HepG2 (cell line): ENCODE data around the gene PEF1. TPM values are rescaled to one million over a fixed set of nuclear protein-coding genes. Genes with fewer than 3 reads are reported as not detected.

Source experiments
- ASH2L ChIP-seq: fragments of 300-600, 200-600 bp; sonication (generic); IDR thresholded peaks from 2 replicates; pipeline ENCODE4 v1.7.0; 2017; ENCODE audit warnings: low read depth, mild to moderate bottlenecking, moderate library complexity, mixed read lengths, low read length; ENCODE audit not compliant: insufficient read length
- ATF7-NPFF ChIP-seq: sonication (generic); formaldehyde crosslinking; IDR thresholded peaks from 2 replicates; pipeline ENCODE4 v1.8.1; 2023; ENCODE audit warnings: mild to moderate bottlenecking, low read depth, missing genetic modification reagents, moderate library complexity
- BHLHE40 ChIP-seq: IDR thresholded peaks from 2 replicates; pipeline ENCODE4 v1.6.1; 2011; ENCODE audit warnings: low read length, improper control_type of control experiment
- HDAC2 ChIP-seq: sonication (generic); formaldehyde crosslinking; IDR thresholded peaks from 2 replicates; pipeline ENCODE4 v1.4.0; 2020; ENCODE audit warnings: missing genetic modification reagents
- HMGXB4 ChIP-seq, 2 experiments: sonication (generic) in 1 of 2; formaldehyde crosslinking in 1 of 2; IDR thresholded peaks; 2 replicates each; pipeline versions ENCODE4 v1.4.0 to v1.6.1; 2018 to 2020; ENCODE audit warnings: missing genetic modification reagents in 2 of 2, borderline replicate concordance in 1 of 2, low read depth in 1 of 2, mild to moderate bottlenecking in 1 of 2, missing biosample characterization in 1 of 2
- PBX2 ChIP-seq: IDR thresholded peaks from 2 replicates; pipeline ENCODE4 v1.6.1; 2016; ENCODE audit warnings: control low read depth
- SIN3B ChIP-seq: fragments of 150-350 bp; IDR thresholded peaks from 2 replicates; pipeline ENCODE4 v1.6.1; 2014; ENCODE audit warnings: low read length
- SMYD3 ChIP-seq: sonication (generic); formaldehyde crosslinking; IDR thresholded peaks from 2 replicates; pipeline ENCODE4 v1.8.1; 2023; ENCODE audit warnings: mild to moderate bottlenecking, missing genetic modification reagents
- SPEN ChIP-seq: sonication (generic); formaldehyde crosslinking; IDR thresholded peaks from 2 replicates; pipeline ENCODE4 v1.5.1; 2020; ENCODE audit warnings: low read depth, mild to moderate bottlenecking, missing genetic modification reagents
- ZKSCAN8 ChIP-seq: IDR thresholded peaks from 2 replicates; pipeline ENCODE4 v1.6.1; 2016; ENCODE audit warnings: borderline replicate concordance, missing genetic modification reagents, missing compliant biosample characterization
- ZNF143 ChIP-seq: sonication (generic); formaldehyde crosslinking; IDR thresholded peaks from 2 replicates; pipeline ENCODE4 v1.4.0; 2020; ENCODE audit warnings: missing genetic modification reagents
- ZNF280B ChIP-seq: sonication (generic); formaldehyde crosslinking; IDR thresholded peaks from 2 replicates; pipeline ENCODE4 v1.5.0; 2020; ENCODE audit warnings: missing genetic modification reagents, mild to moderate bottlenecking, borderline replicate concordance
- ZNF441 ChIP-seq: sonication (generic); formaldehyde crosslinking; IDR thresholded peaks from 2 replicates; pipeline ENCODE4 v1.7.0; 2021; ENCODE audit warnings: missing genetic modification reagents, borderline replicate concordance
- ZNF816 ChIP-seq: sonication (generic); formaldehyde crosslinking; IDR thresholded peaks from 2 replicates; pipeline ENCODE4 v1.8.0; 2022; ENCODE audit warnings: missing genetic modification reagents, mild to moderate bottlenecking, borderline replicate concordance
- ZNF879 ChIP-seq: sonication (generic); formaldehyde crosslinking; IDR thresholded peaks from 2 replicates; pipeline ENCODE4 v1.8.1; 2023; ENCODE audit warnings: missing genetic modification reagents
- polyA plus RNA-seq, 8 experiments: library from polyadenylated mRNA; depleted of rRNA in 3 of 8; stranded (reverse) in 7 of 8; unstranded in 1 of 8; fragments of >200 nt; fragmentation: Illumina TruSeq in 4 of 8; extraction: Trizol in 4 of 8; gene quantifications; 2 replicates each; pipeline versions ENCODE4 v1.2.1 to v1.2.3, GENCODE V29; 2011 to 2016; ENCODE audit warnings: low read depth in 4 of 8, missing spikeins in 1 of 8, mixed read lengths in 1 of 8; ENCODE audit not compliant: insufficient read depth in 1 of 8
- total RNA-seq, 5 experiments: library from RNA; depleted of rRNA; stranded (reverse); fragments of >200 nt; fragmentation: Illumina TruSeq; extraction: Trizol; gene quantifications; 2 replicates each; pipeline ENCODE4 v1.2.3, GENCODE V29; 2016; ENCODE audit warnings: low read depth in 1 of 5
- TF ChIP-seq, protein P1 (sequence below): sonication (generic); formaldehyde crosslinking; IDR thresholded peaks from 2 replicates; pipeline ENCODE4 v1.4.0; 2020; ENCODE audit warnings: mild to moderate bottlenecking, missing genetic modification reagents
- TF ChIP-seq, protein P2 (sequence below): sonication (generic); formaldehyde crosslinking; IDR thresholded peaks from 2 replicates; pipeline ENCODE4 v1.4.0; 2020; ENCODE audit warnings: missing genetic modification reagents, borderline replicate concordance

Gene PEF1
- total and polyA plus RNA-seq, 2 of the 13 experiments (the other 11 are each of a cell fraction or from before 2014, with no cell fraction given): 57.1 to 57.8 TPM

- TF ChIP-seq ATF7-NPFF (no peak), HMGXB4 (CRISPR knock-in tag; IDR thresholded peaks at IDR 0.05; ENCODE audit: borderline replicate concordance in 1 of 2, low read depth in 1 of 2) (0 out of 4 replicates have a peak, but pooled peaks of 1 of the 2 experiments have one; percentile 42), ZNF280B (CRISPR knock-in tag) (0 out of 2 replicates have a peak, but pooled peaks have one; percentile 25), SMYD3 (no peak), HDAC2 (CRISPR knock-in tag) (no peak), ASH2L (no peak), SPEN (CRISPR knock-in tag) (no peak), ZNF441 (CRISPR knock-in tag) (no peak), ZNF816 (CRISPR knock-in tag) (no peak), PBX2 (CRISPR knock-in tag) (no peak), BHLHE40 (0 out of 2 replicates have a peak, but pooled peaks have one; percentile 4), ZKSCAN8 (CRISPR knock-in tag) (no peak), ZNF143 (CRISPR knock-in tag) (no peak), SIN3B (no peak), ZNF879 (CRISPR knock-in tag) (no peak)
- TF ChIP-seq, protein P1, sequence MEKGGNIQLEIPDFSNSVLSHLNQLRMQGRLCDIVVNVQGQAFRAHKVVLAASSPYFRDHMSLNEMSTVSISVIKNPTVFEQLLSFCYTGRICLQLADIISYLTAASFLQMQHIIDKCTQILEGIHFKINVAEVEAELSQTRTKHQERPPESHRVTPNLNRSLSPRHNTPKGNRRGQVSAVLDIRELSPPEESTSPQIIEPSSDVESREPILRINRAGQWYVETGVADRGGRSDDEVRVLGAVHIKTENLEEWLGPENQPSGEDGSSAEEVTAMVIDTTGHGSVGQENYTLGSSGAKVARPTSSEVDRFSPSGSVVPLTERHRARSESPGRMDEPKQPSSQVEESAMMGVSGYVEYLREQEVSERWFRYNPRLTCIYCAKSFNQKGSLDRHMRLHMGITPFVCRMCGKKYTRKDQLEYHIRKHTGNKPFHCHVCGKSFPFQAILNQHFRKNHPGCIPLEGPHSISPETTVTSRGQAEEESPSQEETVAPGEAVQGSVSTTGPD: no peak
- TF ChIP-seq, protein P2, sequence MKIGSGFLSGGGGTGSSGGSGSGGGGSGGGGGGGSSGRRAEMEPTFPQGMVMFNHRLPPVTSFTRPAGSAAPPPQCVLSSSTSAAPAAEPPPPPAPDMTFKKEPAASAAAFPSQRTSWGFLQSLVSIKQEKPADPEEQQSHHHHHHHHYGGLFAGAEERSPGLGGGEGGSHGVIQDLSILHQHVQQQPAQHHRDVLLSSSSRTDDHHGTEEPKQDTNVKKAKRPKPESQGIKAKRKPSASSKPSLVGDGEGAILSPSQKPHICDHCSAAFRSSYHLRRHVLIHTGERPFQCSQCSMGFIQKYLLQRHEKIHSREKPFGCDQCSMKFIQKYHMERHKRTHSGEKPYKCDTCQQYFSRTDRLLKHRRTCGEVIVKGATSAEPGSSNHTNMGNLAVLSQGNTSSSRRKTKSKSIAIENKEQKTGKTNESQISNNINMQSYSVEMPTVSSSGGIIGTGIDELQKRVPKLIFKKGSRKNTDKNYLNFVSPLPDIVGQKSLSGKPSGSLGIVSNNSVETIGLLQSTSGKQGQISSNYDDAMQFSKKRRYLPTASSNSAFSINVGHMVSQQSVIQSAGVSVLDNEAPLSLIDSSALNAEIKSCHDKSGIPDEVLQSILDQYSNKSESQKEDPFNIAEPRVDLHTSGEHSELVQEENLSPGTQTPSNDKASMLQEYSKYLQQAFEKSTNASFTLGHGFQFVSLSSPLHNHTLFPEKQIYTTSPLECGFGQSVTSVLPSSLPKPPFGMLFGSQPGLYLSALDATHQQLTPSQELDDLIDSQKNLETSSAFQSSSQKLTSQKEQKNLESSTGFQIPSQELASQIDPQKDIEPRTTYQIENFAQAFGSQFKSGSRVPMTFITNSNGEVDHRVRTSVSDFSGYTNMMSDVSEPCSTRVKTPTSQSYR: no peak
These were observed 50.7 kb downstream of the PEF1 start (continued) for GRCh38 chr1:31593770-31594632.
